ENCODE data around the gene PROZ.

The PROZ gene

DNA sequence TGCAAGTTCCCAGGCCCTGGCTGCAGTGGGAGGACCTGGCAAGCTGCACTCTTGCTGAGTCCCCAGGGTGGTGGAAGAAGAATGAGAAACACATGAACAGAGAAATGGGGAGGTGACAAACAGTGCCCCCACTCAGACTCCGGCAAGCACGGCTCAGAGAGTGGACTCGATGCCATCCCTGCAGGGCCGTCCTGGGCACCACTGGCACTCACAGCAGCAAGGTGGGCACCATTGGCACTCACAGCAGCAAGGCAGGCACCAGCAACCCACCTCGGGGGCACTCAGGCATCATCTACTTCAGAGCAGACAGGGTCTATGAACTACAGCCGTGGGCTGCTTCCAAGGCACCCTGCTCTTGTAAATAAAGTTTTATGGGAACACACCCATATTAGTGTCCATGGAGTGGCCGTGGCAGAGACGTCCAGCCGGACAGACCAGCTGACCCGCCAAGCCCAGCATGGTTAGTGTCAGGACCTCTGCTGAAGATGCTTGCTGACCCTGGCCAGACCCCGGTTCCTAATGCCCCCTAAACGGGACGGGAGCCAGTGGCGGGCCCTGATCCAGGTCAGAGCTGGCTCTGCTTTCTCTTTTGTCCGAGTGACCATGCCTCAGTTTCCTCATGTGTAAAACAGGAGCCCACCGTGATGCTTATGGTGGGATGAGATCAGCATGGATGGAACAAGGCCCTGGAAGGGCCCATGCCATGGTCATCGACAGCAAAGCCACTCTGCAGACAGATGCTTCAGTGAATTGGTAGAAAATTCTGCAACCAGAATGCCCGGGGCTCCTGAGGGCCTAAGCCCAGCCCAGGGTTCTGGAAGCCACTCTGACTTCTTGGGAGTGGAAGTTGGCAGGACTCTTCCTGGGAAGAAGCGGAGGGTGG, 37.9 kb upstream of the PROZ start:
- DNase-seq = no peak

DNA sequence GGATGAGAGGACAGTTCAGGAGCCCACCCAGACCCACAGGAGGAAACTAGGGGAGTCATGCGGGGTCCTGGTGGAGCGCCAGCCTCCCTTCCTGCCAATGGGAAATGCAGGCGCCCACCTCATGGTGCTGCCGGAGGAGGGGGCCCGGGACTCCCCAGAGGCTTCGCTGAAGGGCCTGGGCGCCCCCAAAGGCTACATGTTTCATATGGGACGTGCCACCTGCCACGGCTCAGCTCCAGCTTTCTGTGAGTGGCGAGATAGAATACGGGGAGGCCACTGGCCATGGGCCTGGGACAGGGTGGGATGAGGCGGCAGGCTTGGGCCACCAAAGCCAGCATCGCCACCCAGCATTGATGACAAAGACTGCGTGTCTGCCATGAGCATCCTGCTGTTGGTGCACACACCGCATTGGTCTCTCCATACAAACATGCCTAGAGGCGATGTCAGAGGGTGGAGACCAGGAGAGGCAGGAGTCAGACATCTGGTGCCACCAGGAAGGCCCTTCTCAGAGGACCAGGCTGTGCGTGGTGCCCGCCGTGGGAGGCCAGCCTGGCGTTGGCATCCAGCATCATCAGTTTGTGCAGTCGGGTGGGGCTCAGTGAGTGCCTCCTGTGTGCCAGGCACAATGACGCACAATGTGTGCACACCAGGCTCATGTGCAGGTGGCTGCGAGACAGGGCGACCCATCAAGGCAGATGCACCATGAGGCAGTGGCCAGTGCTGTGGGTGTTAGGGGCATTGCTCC, 37.1 kb upstream of the PROZ start:
- DNase-seq = no peak

DNA sequence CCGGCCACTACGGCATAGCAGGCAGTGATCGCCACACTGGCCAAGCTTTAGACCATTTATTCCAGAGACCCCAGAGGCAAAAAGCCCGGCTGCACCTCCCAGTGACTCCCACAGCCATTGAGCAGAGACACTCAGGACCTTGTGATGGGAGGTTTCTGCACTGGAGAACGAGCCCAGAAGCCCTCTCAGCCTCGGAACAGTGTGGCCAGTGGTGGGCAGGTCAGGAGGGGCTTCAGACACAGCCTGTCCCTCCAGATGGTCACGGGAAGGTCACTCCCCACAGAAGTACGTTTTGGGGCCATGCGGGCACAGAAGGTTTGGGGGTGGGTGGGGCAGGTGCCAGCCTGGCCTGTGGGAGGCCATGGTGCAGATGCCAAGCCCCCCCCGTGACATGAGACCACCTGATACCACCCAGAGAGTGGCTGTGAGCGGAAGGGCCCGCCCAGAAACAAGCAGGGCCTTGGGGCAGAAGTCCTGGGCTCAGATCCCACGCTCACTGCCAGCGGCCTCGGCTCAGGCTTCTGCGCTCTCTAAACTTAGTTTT, 36.4 kb upstream of the PROZ start:
- DNase-seq = no peak

DNA sequence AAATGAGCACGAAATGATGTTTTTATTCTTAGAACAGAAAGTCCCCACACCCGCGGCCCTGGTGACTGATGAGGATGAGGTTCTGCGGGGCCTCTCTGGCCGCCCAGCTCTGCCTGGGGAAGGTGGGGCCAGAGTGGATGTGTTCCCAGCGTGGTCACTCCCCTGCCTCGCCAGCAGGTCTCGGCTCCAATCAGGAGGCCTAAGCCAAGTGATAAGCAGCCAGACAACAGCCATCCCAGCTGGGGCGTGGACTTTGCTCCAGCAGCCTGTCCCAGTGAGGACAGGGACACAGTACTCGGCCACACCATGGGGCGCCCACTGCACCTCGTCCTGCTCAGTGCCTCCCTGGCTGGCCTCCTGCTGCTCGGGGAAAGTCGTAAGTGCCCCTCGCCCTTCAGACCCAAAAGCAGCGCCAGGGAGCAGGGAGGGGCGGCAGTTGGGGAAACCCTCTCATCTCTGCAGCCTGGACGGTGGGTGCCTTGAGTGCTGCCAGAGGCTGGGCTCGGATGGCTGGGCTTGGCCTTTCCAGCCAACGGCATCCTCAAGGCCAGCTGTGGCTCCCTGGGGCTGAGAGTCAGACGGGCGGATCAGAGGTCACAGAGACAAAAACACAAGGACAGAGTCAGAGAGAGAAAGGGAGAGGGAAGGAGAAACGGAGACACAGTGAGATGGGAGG, 35.8 kb upstream of the PROZ start, which contains the start of gene F10:
Gene F10 (plus strand): TSS at position 250 of the 676 bp plus-strand sequence. CDS start 57 bp downstream, at position 307.
- DNase-seq = no peak

DNA sequence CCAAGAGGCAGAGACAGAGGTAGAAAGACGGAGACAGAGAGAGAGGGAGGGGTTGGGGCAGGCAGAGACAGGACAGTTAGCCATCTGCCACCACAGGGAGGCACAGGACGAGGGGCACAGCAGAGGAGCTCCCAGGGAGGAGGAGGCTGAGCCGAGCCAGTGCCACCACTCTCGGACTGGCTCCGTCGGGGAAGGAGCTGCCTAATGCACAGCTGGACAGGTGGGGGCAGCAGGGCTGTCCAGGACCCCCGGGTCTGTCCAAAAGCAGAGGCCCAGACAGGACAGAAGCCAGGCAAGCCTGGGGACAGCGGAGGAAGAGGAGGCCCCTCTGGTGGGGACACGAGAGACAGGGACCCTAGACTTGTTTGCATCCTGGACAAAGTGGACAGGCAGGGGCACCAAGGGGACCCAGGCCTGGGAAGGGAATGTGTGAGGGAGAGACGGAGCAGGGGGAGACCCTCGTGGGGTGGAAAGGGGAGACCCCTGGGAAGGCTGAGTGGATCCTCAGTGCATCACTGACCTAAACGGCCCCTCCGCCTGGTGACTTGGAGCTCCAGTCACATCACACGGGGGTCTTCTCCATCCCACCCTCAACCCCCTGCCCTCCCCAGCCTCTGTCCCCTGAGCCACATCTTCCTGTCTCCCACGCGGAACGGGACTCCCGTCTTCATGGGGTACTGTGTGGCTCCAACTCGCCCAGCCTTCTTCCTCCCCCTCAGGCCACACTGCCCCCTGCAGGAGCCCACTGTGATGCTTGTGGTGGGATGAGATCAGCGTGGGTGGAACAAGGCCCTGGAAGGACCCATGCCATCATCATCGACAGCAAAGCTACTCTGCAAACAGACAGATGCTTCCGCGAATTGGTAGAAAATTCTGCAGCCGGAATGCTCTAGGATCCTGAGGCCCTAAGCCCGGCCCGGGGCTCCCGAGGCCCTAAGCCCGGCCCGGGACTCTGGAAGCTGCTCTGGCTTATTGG, 34.9 kb upstream of the PROZ start:
- no peak for DNase-seq

DNA sequence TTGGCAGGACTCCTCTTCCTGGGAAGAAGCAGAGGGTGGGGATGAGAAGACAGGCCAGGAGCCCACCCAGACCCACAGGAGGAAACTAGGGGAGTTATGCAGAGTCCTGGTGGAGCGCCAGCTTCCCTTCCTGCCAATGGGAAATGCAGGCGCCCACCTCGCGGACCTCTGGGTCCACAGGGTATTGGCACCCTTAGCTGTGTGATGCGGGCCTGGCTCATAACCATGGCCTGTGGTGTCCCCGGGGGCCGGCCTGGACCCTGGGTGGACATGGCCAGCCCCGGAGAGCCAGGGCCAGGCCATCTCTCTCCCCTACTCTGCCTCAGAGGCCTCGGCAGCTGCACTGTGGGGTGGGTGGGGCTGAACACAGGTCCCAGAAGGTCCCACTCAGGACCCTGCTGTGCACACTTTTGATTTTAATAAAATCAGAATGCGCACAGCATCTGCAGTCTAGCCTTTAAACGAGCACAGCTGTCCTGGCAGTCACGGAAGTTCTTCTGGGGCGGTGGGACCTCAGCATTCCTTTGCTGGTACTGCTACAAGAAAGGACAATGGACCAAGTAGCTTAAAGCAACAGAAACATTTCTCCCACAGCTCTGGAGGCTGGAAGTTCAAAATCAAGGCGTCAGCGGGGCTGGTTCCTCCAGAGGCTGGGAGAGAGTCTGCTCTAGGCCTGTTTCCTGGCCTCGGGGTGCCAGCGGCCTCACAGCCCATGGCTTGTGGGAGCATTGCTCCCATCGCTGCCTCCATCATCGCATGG, 34.1 kb upstream of the PROZ start:
- DNase-seq = no peak

DNA sequence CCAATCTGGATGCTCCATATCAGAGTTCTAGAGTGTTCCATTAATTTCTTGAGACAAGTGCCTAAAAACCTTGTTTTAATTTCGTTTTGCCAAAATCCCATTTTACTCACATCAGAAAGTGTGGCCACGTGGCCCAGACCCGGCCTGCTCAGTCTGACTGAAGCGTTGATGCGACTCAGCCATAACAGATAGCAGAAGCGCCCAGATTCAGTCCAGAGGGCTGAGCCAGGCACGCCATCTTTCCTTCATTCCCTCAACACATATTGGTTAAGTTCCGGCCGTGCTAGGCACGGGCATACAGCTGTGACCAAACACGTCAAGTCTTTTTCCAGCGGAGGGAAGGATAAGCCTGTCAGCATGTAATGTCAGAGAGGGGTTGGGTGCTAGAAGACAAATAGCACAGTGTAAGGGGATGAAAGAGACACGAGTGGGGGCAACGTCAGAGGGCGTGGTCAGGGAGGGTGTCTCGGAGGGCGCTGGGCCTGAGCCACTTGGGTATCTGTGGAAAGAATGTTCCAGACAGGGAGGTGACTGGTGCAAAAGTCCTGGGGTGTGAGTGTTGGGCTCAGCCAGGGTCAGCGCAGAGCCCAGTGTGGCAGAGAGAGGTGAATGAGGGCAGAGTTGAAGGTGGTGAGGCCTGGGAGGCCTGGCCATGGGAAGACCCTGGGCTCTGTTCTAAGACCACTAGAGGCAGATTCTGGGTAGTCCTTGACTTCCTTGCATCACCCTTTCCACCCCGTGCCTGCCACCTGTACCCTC, 32.8 kb upstream of the PROZ start:
- DNase-seq = no peak

DNA sequence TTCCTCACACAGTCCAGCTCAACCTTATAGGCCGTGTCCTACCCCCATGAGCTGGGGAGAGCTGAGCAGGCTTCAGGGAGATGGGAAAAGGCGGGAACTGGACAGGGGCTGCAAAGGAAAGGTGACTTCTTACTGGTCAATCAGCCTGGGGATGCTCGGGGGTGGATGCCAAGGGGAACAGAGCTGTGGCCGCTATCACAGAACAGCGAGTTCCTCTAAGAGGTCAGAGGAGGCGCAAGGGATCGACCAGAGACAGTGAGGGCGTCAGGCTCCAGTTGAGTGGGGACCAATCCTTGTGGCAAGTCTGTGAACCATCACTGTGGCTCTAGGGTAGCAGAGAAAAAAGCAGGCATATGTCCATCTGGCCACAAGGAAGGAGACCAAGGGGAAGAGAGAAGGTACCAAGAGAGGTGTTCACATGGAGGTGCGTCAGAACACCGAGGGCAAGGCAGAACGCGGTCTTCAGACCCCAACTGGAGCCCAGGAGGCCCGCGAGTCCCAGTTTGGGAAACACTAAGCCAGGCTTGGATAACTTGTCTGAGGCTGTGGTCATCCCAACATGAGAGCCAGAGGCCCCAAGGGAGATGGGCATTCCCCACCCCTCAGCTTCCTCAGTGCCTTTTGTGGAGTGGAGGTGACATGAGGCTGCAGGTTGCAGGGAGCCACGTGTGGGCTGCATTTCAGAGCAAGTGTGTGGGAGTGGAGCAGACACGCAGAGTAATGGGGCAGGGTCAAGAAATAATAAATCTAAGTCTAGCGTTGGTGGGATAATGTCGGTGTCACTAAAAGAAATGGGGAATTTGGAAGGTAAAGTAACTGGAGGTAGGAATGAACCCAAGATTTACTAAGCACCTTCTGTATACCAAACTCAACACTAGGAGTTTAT, 31.9 kb upstream of the PROZ start:
- no peak for DNase-seq

DNA sequence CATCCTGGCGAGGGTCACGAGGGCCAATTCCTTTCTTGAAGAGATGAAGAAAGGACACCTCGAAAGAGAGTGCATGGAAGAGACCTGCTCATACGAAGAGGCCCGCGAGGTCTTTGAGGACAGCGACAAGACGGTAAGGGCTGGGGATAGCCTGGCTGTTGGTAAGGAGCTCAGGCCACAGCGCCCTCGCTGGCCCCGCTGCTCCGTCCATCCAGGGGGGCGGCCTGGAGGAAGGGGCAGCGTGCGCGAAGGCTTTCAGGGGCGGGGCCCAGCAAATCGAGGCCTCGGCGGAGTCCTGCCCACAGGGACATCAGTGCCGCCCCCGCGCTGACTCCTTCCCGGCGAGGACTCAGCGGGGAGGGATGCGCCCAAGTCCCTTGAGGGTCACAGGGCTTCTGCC, 29.0 kb upstream of the PROZ start:
- no peak for DNase-seq

DNA sequence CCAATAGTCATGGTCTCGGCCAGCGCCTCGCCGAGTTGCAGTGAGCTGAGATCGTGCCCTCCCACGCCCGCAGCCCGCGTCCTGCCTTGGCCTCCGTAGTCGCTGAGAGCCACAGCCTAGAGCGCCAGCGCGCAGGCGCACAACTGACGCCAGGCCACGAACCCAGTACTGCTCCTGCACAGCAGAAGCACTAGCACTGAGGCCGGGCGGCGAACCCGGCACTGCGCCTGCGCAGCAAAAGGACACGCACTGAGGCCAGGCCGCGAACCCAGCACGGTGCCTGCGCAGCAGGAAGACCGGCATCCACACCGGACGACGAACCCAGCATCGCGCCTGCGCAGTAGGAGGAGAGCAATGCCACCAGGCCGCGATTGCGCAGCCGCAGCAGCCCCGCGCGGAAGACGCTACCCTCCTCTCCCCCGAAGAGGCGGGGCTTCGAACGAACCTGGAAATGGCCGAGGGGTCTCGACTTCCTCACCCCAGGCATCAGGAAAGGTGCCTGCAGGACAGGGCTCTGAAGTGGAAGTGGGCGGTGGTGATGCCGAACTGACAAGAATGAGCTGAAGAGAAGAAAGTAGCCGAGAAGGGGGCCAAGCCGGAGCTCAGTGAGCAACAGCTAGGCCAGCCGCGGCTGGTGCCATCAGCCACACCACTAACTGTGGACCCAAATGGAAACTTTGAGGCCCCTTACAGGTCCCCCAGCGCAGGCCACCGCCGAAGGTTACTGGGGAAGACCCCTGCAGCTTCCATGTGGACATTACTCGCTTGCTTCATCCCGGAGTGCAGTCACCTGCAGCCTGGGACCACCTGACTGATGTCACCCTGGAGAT, 28.3 kb upstream of the PROZ start:
- DNase-seq = no peak

DNA sequence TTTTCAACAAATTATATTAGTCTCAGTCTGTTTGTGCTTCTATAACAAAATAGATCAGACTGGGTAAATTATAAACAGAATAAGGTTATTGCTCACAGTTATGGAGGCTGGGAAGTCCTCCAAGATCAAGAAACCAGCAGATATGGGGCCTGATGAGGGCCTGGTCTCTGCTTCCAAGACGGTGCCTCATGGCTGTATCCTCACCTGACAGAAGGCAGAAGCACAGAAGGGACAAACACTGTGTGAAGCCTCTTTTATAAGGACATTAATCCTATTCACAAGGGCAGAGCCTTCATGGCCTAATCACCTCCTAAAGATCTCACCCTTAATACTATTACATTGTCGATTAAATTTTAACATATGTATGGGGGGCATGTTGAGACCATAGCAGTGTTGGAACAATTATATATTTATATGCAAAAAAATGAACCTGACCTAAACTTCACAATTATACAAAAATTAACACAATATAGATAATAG, 23.1 kb upstream of the PROZ start:
- DNase-seq = no peak

DNA sequence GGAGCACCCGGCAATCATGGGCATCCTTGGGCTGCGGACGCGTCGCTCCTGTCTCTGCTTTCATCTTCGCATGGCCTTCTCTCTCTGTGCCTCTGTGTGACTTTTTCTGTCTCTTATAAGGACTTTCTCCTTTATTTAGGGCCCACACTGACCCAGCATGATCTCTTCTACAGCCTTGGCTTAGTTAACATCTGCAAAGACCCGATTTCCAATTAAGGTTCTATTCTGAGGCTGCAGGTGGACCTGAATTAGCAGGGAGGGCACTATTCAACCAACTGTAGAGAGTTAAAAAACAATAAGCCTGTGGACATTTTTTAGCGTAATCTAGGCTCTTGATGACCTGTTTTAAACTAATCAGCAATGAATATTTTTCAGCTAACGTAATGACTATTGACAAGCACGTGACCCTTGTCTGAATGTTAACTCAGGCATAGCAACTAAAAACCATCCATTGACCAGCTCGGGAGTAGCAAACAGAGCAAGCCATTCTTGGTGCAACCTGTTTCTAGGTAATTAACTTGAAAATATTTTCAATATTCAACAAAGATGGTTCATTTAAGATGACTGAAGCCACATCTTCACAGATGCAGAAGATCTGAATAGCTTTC, 20.7 kb upstream of the PROZ start:
- DNase-seq = no peak

DNA sequence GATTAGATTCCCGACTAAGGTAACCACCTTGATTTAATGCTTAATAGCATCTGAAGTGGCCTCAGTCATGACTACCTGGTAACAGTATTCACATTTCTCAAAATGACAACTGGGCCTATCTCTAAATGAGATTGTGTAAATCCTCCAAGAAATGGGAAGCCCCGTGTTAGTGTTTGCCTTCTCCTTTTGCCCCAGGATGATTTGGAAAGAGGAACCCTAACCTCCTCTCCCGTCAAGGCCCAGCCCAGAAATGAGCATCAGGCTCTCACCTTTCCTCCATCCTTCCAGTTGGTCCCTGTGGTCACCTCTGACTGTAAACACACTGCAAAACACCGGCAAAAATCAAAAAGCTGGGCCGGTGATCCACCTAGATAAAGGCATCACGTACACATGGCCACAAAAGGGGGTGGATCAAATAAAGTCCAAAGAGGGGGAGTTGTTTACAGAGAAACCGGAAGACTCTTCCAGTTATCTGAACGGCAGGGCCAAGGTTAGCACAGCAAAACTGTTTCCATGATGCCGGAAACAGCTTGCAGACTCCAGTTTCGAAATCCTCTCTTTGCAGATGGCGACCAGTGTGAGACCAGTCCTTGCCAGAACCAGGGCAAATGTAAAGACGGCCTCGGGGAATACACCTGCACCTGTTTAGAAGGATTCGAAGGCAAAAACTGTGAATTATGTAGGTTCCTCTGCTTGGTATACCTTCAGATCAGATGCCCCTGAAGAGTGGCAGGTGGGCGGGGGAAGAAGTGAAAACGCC, 19.5 kb upstream of the PROZ start:
- no peak for DNase-seq

DNA sequence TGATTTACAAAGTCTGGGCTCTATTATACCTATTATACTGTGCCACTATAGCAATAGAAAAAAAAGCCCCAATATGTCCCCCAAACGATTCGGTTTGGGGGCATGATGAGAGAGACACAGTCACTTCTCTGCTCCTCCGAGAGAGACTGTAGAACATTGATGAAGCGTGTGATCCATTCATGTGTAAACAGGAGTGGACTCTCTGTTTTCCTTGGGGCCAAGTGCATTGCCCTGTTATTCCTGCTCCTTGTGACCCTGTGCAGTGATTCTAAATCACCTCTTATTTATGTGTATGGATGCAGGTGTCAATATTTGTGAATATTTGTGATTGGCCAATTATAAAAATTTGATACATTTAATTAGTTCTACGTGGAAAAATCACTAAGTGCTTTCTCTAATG, 18.9 kb upstream of the PROZ start:
- no peak for DNase-seq

DNA sequence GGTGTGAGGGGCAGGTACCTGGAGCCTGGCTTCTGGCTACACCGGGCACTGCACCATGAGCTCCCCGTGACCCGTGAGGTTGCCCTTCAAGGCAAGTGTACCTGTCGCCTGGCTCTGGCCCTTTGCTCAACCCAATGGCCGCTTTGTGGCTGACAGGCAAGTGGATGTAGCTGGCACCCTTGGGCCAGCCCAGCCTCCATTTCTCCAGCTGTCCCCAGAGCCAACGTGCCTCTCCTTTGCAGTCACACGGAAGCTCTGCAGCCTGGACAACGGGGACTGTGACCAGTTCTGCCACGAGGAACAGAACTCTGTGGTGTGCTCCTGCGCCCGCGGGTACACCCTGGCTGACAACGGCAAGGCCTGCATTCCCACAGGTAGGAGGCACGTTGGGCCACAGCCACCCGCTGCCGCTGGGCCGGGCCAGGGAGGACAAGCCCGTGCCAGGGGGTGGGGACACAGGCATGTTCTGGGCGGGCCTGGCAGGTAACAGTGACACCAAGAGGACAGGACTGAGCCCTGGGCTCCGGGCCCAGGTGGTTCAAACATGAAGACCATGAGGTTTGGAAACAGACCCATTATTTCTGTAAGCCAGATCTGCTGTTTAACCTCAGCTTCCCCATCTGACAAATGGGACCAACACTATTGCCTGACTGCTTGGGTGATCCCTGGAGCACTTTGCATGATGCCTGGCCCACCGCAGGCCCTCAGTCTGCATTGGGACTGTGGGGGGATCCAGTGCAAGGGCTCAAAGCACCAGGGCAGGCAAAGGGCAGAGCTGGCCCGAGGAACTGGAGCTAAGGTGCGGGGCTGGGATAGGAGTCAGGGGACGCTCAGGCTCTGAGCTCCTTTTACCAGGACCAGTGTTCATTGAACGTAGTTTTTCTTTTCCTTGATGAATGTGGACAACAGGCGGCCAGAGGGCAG, 17.5 kb upstream of the PROZ start:
- DNase-seq = no peak

DNA sequence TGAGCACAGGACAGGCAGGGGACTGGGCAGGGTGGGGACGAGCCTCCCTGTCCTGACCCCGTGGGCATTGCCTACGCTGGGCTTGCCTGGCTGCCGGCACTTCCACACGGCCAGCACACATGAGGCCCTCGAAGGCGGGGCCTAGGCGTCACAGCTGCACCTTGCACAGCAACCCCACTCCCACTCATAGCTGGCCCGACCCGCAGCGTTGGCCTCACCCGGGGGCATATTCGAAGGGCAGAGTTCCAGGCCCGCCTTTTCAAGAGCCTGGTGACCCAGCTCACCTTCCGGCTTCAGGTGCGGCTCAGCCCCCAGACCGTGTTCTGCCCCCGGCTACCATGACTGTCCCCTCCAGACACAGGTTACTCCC, 16.9 kb upstream of the PROZ start:
- DNase-seq = no peak
